ENCODE measurements around the gene ZNF587B. TPM values are rescaled to one million over a fixed set of nuclear protein-coding genes. Genes with fewer than 3 reads are reported as not detected.

ZNF587B gene
- polyA plus RNA-seq, 3 donors, result 0.18 to 6.6 (median 0.56) TPM

DNA sequence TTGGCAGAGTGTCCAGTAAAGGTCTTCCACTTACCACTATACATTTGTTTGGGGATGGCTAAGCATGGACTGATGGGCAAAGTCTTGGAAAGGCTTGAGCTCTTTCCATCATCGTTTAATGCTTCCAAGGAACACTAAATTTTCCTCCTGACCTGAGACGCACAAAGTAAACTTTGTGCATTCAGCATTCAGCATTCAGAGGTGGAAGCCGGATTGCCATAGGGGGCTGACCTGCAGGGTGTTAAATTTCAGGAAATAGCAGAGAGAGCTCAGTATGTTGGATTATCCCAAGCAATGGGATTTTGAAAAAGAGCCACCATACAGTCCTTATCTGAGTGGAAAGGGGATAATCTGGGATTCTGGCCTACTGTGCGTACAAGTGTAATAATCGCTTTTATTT lies 29.4 kb upstream of the ZNF587B start:
- H3K27ac ChIP-seq (ENCODE audit: low read depth in 1 of 2, low read length in 2 of 2), result no peak overlapping the region
- peaks cover 2 to 5% of the 10 kb centered on the region in 2 donors for H3K36me3 ChIP-seq (replicated peaks in 1 of 2; ENCODE audit: control insufficient read depth in 1 of 2, insufficient read depth in 2 of 2, low read length in 2 of 2)
- no peaks in the 10 kb centered on the region for H3K27me3 ChIP-seq (ENCODE audit: control insufficient read depth in 2 of 2, insufficient read depth in 2 of 2, low read length in 2 of 2)
- Mint-ChIP-seq H3K4me1 (peaks cover 58% of the 10 kb centered on the region), H3K36me3 (peaks cover 19 to 27% of the 10 kb centered on the region in 2 donors), H3K9me3 (peaks cover 0 to 2% (median 0%) of the 10 kb centered on the region in 7 donors), H3K4me3 (no peak overlapping the region), H3K27ac (no peak overlapping the region), H3K27me3 (ENCODE audit: low read depth in 3 of 3) (peaks cover 0 to 6% (median 0%) of the 10 kb centered on the region in 3 donors)
- TF ChIP-seq, protein P1, sequence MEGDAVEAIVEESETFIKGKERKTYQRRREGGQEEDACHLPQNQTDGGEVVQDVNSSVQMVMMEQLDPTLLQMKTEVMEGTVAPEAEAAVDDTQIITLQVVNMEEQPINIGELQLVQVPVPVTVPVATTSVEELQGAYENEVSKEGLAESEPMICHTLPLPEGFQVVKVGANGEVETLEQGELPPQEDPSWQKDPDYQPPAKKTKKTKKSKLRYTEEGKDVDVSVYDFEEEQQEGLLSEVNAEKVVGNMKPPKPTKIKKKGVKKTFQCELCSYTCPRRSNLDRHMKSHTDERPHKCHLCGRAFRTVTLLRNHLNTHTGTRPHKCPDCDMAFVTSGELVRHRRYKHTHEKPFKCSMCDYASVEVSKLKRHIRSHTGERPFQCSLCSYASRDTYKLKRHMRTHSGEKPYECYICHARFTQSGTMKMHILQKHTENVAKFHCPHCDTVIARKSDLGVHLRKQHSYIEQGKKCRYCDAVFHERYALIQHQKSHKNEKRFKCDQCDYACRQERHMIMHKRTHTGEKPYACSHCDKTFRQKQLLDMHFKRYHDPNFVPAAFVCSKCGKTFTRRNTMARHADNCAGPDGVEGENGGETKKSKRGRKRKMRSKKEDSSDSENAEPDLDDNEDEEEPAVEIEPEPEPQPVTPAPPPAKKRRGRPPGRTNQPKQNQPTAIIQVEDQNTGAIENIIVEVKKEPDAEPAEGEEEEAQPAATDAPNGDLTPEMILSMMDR (IDR thresholded peaks at IDR 0.05), result no peak
- no peak overlapping the region for H2AFZ ChIP-seq (ENCODE audit: insufficient read depth, low read depth, low read length, poor library complexity, severe bottlenecking)
- no peak overlapping the region for H3K9ac ChIP-seq (ENCODE audit: insufficient read depth, low read length, poor library complexity, severe bottlenecking)
- no peaks in the 10 kb centered on the region for H3K9me3 ChIP-seq (replicated peaks in 1 of 2; ENCODE audit: control insufficient read depth in 1 of 2, insufficient read depth in 1 of 2, low read length in 2 of 2)
- H4K20me1 ChIP-seq (ENCODE audit: insufficient read depth, low read length), result no peaks in the 10 kb centered on the region
- WGBS (ENCODE audit: insufficient coverage), result 100% methylated on average over 2 of the region's 5 CpGs
- no peak for DNase-seq
- no peaks in the 10 kb centered on the region for H3K79me2 ChIP-seq (ENCODE audit: insufficient read depth, low read length)
- no peak overlapping the region for H3K4me2 ChIP-seq (replicated peaks; ENCODE audit: extremely low read depth, low read length, poor library complexity, severe bottlenecking)
- intact Hi-C loops (cut with micrococcal nuclease), result no loop called here
- H3K4me1 ChIP-seq (ENCODE audit: control insufficient read depth in 1 of 2, insufficient read depth in 2 of 2, low read length in 2 of 2), result peaks cover 33 to 38% of the 10 kb centered on the region in 2 donors
- H3K4me3 ChIP-seq (replicated peaks in 1 of 3; ENCODE audit: low read depth in 2 of 3, low read length in 3 of 3), result no peak overlapping the region

DNA sequence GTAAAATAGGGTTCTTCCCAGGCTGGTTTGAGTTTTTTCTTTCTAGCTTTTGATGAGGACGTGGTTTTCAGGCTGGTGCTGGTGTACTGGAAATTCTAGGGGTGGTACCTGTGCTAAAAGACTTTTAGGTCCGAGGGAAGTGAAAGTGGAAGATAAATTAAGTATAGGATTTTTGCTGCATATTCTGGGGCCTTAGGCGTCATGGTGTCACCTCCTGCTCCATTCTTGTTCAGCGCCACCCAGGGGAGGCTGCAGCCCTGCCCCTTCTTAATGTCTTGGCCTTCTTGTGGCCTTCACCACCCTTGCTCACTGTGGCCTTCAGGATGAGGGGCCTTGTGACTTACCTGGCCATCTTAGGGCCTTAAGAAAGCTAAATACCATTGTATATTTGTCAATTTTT lies 27.8 kb upstream of the ZNF587B start:
- peaks cover 33 to 38% of the 10 kb centered on the region in 2 donors for H3K4me1 ChIP-seq (ENCODE audit: control insufficient read depth in 1 of 2, insufficient read depth in 2 of 2, low read length in 2 of 2)
- H3K4me3 ChIP-seq (replicated peaks in 1 of 3; ENCODE audit: low read depth in 2 of 3, low read length in 3 of 3), result no peak overlapping the region
- no peak overlapping the region for H3K4me2 ChIP-seq (replicated peaks; ENCODE audit: extremely low read depth, low read length, poor library complexity, severe bottlenecking)
- Mint-ChIP-seq H3K27me3 (ENCODE audit: low read depth in 3 of 3) (peaks cover 0 to 6% (median 0%) of the 10 kb centered on the region in 3 donors), H3K9me3 (peaks cover 0 to 2% (median 0%) of the 10 kb centered on the region in 7 donors), H3K4me3 (no peak overlapping the region), H3K4me1 (peaks cover 58% of the 10 kb centered on the region), H3K27ac (peak overlapping the region in 2 of 7 donors; percentile 50 to 59), H3K36me3 (peaks cover 15 to 34% of the 10 kb centered on the region in 2 donors)
- intact Hi-C loops (cut with micrococcal nuclease), result no loop called here
- no peak for DNase-seq
- TF ChIP-seq, protein P1 (IDR thresholded peaks at IDR 0.05), result no peak
- no peak overlapping the region for H3K27ac ChIP-seq (ENCODE audit: low read depth in 1 of 2, low read length in 2 of 2)
- no peaks in the 10 kb centered on the region for H3K9me3 ChIP-seq (replicated peaks in 1 of 2; ENCODE audit: control insufficient read depth in 1 of 2, insufficient read depth in 1 of 2, low read length in 2 of 2)
- no peaks in the 10 kb centered on the region for H4K20me1 ChIP-seq (ENCODE audit: insufficient read depth, low read length)
- WGBS (ENCODE audit: insufficient coverage), result 74% methylated on average over 4 of the region's 4 CpGs
- H3K27me3 ChIP-seq (ENCODE audit: control insufficient read depth in 2 of 2, insufficient read depth in 2 of 2, low read length in 2 of 2), result no peaks in the 10 kb centered on the region
- H3K9ac ChIP-seq (ENCODE audit: insufficient read depth, low read length, poor library complexity, severe bottlenecking), result no peak overlapping the region
- H3K36me3 ChIP-seq (replicated peaks in 1 of 2; ENCODE audit: control insufficient read depth in 1 of 2, insufficient read depth in 2 of 2, low read length in 2 of 2), result peaks cover 0 to 15% of the 10 kb centered on the region in 2 donors
- no peaks in the 10 kb centered on the region for H3K79me2 ChIP-seq (ENCODE audit: insufficient read depth, low read length)
- no peak overlapping the region for H2AFZ ChIP-seq (ENCODE audit: insufficient read depth, low read depth, low read length, poor library complexity, severe bottlenecking)

Data from CD14-positive monocyte (primary cell).